ENCODE results near the gene OLFM1.

GRCh38 chr9:135139366-135139959, 52.0 kb downstream of the OLFM1 start:
- no peak for TF ChIP-seq CTCF (optimal IDR thresholded peaks at IDR 0.05 in 1 of 3, IDR thresholded peaks at IDR 0.05 in 1 of 3, conservative IDR thresholded peaks at IDR 0.05 in 1 of 3; ENCODE audit: extremely low read depth in 1 of 3, insufficient read depth in 2 of 3, low read length in 3 of 3)
- no peak for TF ChIP-seq EZH2 (IDR thresholded peaks at IDR 0.05; ENCODE audit: low read length)

Data from keratinocyte (primary cell).